Loucy (cell line): ENCODE measurements around the gene PARP15.

Experiments used
- H2AFZ ChIP-seq: fragments of 200-600 bp; sonication (generic); 2 replicates; pipeline ENCODE4 v1.6.0; 2016; ENCODE audit warnings: antibody characterized with exemption, mild to moderate bottlenecking, low read length, moderate library complexity
- H3F3A ChIP-seq: fragments of 200-600 bp; 2 replicates; pipeline ENCODE4 v1.6.0; 2016; ENCODE audit warnings: antibody characterized with exemption, low read depth, mild to moderate bottlenecking
- H3K27me3 ChIP-seq: fragments of 200-600 bp; sonication (generic); 2 replicates; pipeline ENCODE4 v1.6.1; 2014; ENCODE audit warnings: low read length, mild to moderate bottlenecking; ENCODE audit not compliant: insufficient read depth, poor library complexity, severe bottlenecking
- H3K36me3 ChIP-seq: fragments of 200-600 bp; sonication (generic); 2 replicates; pipeline ENCODE4 v1.6.1; 2016; ENCODE audit warnings: low read length; ENCODE audit not compliant: insufficient read depth
- H3K4me1 ChIP-seq: fragments of 200-600 bp; sonication (generic); 2 replicates; pipeline ENCODE4 v1.5.1; 2014; ENCODE audit warnings: low read length, mild to moderate bottlenecking; ENCODE audit not compliant: insufficient read depth, poor library complexity, severe bottlenecking
- H3K4me2 ChIP-seq: fragments of 200-600 bp; sonication (generic); 2 replicates; pipeline ENCODE4 v1.6.0; 2014; ENCODE audit warnings: antibody characterized with exemption, low read length, low read depth, mild to moderate bottlenecking; ENCODE audit not compliant: poor library complexity, severe bottlenecking
- H3K4me3 ChIP-seq: fragments of 200-600 bp; sonication (generic); 2 replicates; pipeline ENCODE4 v1.5.1; 2014; ENCODE audit warnings: low read length, mild to moderate bottlenecking, mixed read lengths; ENCODE audit not compliant: poor library complexity, severe bottlenecking
- H3K79me2 ChIP-seq: fragments of 200-600 bp; sonication (generic); 2 replicates; pipeline ENCODE4 v1.6.1; 2014; ENCODE audit warnings: low read length; ENCODE audit not compliant: insufficient read depth
- H3K9ac ChIP-seq: fragments of 200-600 bp; sonication (generic); 2 replicates; pipeline ENCODE4 v1.6.0; 2014; ENCODE audit warnings: mild to moderate bottlenecking, low read depth, low read length, moderate library complexity; ENCODE audit not compliant: poor library complexity, severe bottlenecking
- H3K9me2 ChIP-seq: fragments of 200-600 bp; sonication (generic); replicated peaks from 2 replicates; pipeline ENCODE4 v1.6.1; 2016; ENCODE audit warnings: low read depth, low read length, mixed read lengths
- H3K9me3 ChIP-seq: fragments of 200-600 bp; sonication (generic); 2 replicates; pipeline ENCODE4 v1.6.1; 2014; ENCODE audit warnings: mild to moderate bottlenecking, antibody characterized with exemption, low read length, low read depth; ENCODE audit not compliant: insufficient read depth
- H4K20me1 ChIP-seq: fragments of 200-600 bp; sonication (generic); 2 replicates; pipeline ENCODE4 v1.6.0; 2014; ENCODE audit warnings: antibody characterized with exemption, low read length, mild to moderate bottlenecking; ENCODE audit not compliant: insufficient read depth, poor library complexity, severe bottlenecking
- EZH2phosphoT487 ChIP-seq: fragments of 200-600 bp; IDR thresholded peaks from 2 replicates; pipeline ENCODE4 v1.6.1; 2018; ENCODE audit warnings: antibody characterized with exemption, mild to moderate bottlenecking, moderate library complexity, borderline replicate concordance
- TF ChIP-seq, protein P1 (sequence below): fragments of 200-600 bp; sonication (generic); conservative IDR thresholded peaks from 2 replicates; pipeline ENCODE4 v1.5.1; 2014; ENCODE audit warnings: mild to moderate bottlenecking, antibody characterized with exemption, low read length

PARP15 gene

DNA sequence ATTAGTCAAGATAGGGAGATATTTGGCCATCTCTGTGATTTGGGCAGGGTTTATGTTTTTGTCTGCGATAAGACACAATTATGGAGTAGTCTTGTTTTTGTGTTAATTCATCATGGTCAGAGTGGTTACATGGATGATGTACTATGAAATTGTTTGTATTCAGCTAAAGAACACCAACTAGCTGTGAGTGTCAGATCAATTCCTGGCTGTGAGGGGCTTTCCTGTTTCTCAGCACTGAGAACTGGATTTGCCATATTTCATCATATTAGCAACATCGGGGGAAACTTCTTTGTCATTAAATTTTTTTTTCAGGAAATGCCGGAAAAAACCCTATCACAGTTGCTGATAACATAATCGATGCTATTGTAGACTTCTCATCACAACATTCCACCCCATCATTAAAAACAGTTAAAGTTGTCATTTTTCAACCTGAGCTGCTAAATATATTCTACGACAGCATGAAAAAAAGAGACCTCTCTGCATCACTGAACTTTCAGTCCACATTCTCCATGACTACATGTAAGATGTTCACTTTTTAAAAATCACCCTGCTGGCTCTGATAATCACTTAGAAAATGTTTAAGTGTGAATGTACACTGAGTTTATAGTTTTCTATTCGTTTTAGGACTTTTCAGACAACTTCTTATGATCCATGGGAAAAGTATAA, 49.2 kb downstream of the PARP15 start:
- Histone ChIP-seq H3K9ac (no peak overlapping the region), H3K9me3 (no peaks in the 10 kb centered on the region), H2AFZ (no peak overlapping the region), H3K4me1 (no peaks in the 10 kb centered on the region), H3K4me2 (no peak overlapping the region), H3K27me3 (no peaks in the 10 kb centered on the region), H3K79me2 (no peaks in the 10 kb centered on the region), H4K20me1 (no peaks in the 10 kb centered on the region), H3K36me3 (no peaks in the 10 kb centered on the region), H3K4me3 (no peak overlapping the region), H3K9me2 (no peaks in the 10 kb centered on the region), H3F3A (no peaks in the 10 kb centered on the region)
- TF ChIP-seq, protein P1, sequence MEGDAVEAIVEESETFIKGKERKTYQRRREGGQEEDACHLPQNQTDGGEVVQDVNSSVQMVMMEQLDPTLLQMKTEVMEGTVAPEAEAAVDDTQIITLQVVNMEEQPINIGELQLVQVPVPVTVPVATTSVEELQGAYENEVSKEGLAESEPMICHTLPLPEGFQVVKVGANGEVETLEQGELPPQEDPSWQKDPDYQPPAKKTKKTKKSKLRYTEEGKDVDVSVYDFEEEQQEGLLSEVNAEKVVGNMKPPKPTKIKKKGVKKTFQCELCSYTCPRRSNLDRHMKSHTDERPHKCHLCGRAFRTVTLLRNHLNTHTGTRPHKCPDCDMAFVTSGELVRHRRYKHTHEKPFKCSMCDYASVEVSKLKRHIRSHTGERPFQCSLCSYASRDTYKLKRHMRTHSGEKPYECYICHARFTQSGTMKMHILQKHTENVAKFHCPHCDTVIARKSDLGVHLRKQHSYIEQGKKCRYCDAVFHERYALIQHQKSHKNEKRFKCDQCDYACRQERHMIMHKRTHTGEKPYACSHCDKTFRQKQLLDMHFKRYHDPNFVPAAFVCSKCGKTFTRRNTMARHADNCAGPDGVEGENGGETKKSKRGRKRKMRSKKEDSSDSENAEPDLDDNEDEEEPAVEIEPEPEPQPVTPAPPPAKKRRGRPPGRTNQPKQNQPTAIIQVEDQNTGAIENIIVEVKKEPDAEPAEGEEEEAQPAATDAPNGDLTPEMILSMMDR, result no peak
- TF ChIP-seq EZH2phosphoT487, result no peak

DNA sequence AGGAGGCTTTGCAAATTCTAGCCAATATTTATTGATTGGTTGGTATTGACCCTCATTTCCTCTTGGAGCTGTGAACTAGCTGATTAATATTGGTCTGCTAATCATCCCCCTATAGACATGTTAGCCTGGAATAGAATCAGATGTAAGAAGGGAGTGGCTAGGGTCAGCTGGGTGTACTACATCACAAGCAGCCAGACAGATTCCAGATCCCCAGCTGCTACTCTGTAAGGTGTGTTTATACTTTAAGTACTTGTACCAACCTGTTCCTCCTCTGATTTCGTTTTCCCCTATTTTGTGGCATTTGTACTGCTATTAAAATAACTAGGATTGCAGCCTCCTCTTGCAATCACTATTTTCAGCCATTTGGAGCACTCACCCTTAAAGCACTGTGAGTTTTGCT, 49.9 kb downstream of the PARP15 start:
- H3K9ac ChIP-seq, result no peak overlapping the region

DNA sequence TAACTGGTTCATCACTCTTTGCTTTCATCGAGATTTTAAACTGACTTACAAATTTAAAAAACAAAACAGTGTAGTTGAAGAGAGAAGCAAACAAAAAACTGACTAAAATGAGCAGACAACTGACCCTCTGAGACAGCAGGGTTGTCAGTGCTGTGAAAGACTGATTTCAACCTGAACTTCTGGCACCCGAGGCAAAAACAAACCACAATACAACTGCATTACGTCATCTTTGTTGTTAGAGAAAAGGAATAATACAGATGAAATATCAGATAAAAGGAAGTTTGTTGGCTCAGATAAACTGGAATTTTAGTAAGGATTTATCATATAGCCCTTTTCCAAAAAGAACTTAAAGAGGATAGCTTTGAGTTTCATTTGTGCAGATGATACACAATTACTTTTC, 51.1 kb downstream of the PARP15 start:
- H3K4me3 ChIP-seq, result no peak overlapping the region
- no peak overlapping the region for H2AFZ ChIP-seq
- no peaks in the 10 kb centered on the region for H3K79me2 ChIP-seq
- H3K9me2 ChIP-seq, result no peaks in the 10 kb centered on the region
- no peaks in the 10 kb centered on the region for H4K20me1 ChIP-seq
- no peaks in the 10 kb centered on the region for H3K4me1 ChIP-seq
- no peaks in the 10 kb centered on the region for H3F3A ChIP-seq
- H3K27me3 ChIP-seq, result no peaks in the 10 kb centered on the region
- H3K9ac ChIP-seq, result no peak overlapping the region
- no peak overlapping the region for H3K4me2 ChIP-seq
- no peak for TF ChIP-seq EZH2phosphoT487
- TF ChIP-seq, protein P1, result no peak
- no peaks in the 10 kb centered on the region for H3K36me3 ChIP-seq
- H3K9me3 ChIP-seq, result no peaks in the 10 kb centered on the region

More for the DNA sequence above, 49.9 kb downstream of the PARP15 start:
- Histone ChIP-seq H3K4me1 (no peaks in the 10 kb centered on the region), H2AFZ (no peak overlapping the region), H3K27me3 (no peaks in the 10 kb centered on the region), H4K20me1 (no peaks in the 10 kb centered on the region), H3K36me3 (no peaks in the 10 kb centered on the region), H3K4me3 (no peak overlapping the region), H3K79me2 (no peaks in the 10 kb centered on the region), H3K4me2 (no peak overlapping the region), H3F3A (no peaks in the 10 kb centered on the region), H3K9me2 (no peaks in the 10 kb centered on the region), H3K9me3 (no peaks in the 10 kb centered on the region)
- TF ChIP-seq, protein P1, result no peak
- TF ChIP-seq EZH2phosphoT487, result no peak
